SK-N-SH (cell line): Measurements from ENCODE around the gene HIBADH. TPM values are rescaled to one million over a fixed set of nuclear protein-coding genes. Genes with fewer than 3 reads are reported as not detected.

Experiments
- CTCF ChIA-PET: fragments of 300-600, 350-600 bp; formaldehyde crosslinking; extraction: SDS; loops from one replicate; lab custom pipeline; 2021; lab: Yijun Ruan, JAX
- POLR2A ChIA-PET: fragments of 350-600 bp; sonication (Branson Sonifier 250); formaldehyde crosslinking; extraction: SDS; loops from one replicate; lab custom pipeline; 2020; ENCODE audit warnings: antibody characterized with exemption, inconsistent platforms; lab: Yijun Ruan, JAX
- DNase-seq: peaks from one replicate; pipeline ENCODE4 v3.0.0; 2012
- H2AFZ ChIP-seq: fragments of 200-600 bp; sonication (generic); 2 replicates; pipeline ENCODE4 v1.8.1; 2016; ENCODE audit warnings: antibody characterized with exemption, mild to moderate bottlenecking, low read depth
- H3F3A ChIP-seq: fragments of 200-600 bp; sonication (generic); replicated peaks from 2 replicates; pipeline ENCODE3; 2016; ENCODE audit warnings: antibody characterized with exemption, mild to moderate bottlenecking; ENCODE audit not compliant: insufficient read depth
- H3K27ac ChIP-seq, 2 experiments: fragments of 200-500 bp in 1 of 2; fragments of 200-600 bp in 1 of 2; sonication (Bioruptor generic) in 1 of 2; sonication (generic), shearing (Covaris generic) in 1 of 2; 2 replicates each; pipeline versions ENCODE4 v1.5.1 to v1.6.1; 2014 to 2016; ENCODE audit warnings: low read depth in 2 of 2, inconsistent platforms in 1 of 2, low read length in 1 of 2, mild to moderate bottlenecking in 1 of 2, mixed read lengths in 1 of 2
- H3K27me3 ChIP-seq: fragments of 200-600 bp; sonication (generic), shearing (Covaris generic); 2 replicates; pipeline ENCODE4 v1.6.1; 2016; ENCODE audit warnings: mixed run types; ENCODE audit not compliant: insufficient read depth
- H3K36me3 ChIP-seq, 2 experiments: fragments of 200-500 bp in 1 of 2; fragments of 200-600 bp in 1 of 2; sonication (Bioruptor generic) in 1 of 2; sonication (generic) in 1 of 2; replicated peaks in 1 of 2; 2 replicates each; pipeline versions ENCODE3 to v1.5.1; 2014 to 2016; ENCODE audit warnings: low read length in 1 of 2, mild to moderate bottlenecking in 1 of 2; ENCODE audit not compliant: insufficient read depth in 2 of 2, control insufficient read depth in 1 of 2
- H3K4me1 ChIP-seq, 2 experiments: fragments of 200-500 bp in 1 of 2; fragments of 200-600 bp in 1 of 2; sonication (Bioruptor generic) in 1 of 2; sonication (generic), shearing (Covaris generic) in 1 of 2; 2 replicates each; pipeline versions ENCODE4 v1.5.1 to v1.6.1; 2014 to 2016; ENCODE audit warnings: low read depth in 1 of 2, low read length in 1 of 2, mixed run types in 1 of 2; ENCODE audit not compliant: insufficient read depth in 2 of 2, control insufficient read depth in 1 of 2
- H3K4me2 ChIP-seq: fragments of 200-600 bp; sonication (generic), shearing (Covaris generic); 2 replicates; pipeline ENCODE4 v1.6.1; 2017; ENCODE audit warnings: mixed run types
- H3K4me3 ChIP-seq, 2 experiments: fragments of 200-500 bp in 1 of 2; fragments of 200-600 bp in 1 of 2; sonication (Bioruptor generic) in 1 of 2; sonication (generic), shearing (Covaris generic) in 1 of 2; 2 replicates each; pipeline versions ENCODE4 v1.5.1 to v1.8.1; 2014 to 2016; ENCODE audit warnings: low read depth in 2 of 2, inconsistent platforms in 1 of 2, low read length in 1 of 2, mild to moderate bottlenecking in 1 of 2, mixed read lengths in 1 of 2, moderate library complexity in 1 of 2
- H3K79me2 ChIP-seq: fragments of 200-600 bp; sonication (generic); 2 replicates; pipeline ENCODE4 v1.8.1; 2017; ENCODE audit warnings: mild to moderate bottlenecking; ENCODE audit not compliant: insufficient read depth
- H3K9ac ChIP-seq: fragments of 200-600 bp; sonication (generic); 2 replicates; pipeline ENCODE4 v1.6.1; 2017; ENCODE audit warnings: mixed run types
- H3K9me2 ChIP-seq: fragments of 200-600 bp; sonication (generic); 2 replicates; pipeline ENCODE4 v1.6.1; 2017; ENCODE audit warnings: mixed run types
- H3K9me3 ChIP-seq: fragments of 200-600 bp; sonication (generic); 2 replicates; pipeline ENCODE4 v1.6.1; 2017; ENCODE audit warnings: mixed run types, mild to moderate bottlenecking, moderate library complexity
- H4K20me1 ChIP-seq: fragments of 200-600 bp; sonication (generic); 2 replicates; pipeline ENCODE4 v1.6.1; 2017; ENCODE audit warnings: mild to moderate bottlenecking, mixed run types; ENCODE audit not compliant: insufficient read depth
- CTCF ChIP-seq: fragments of 200-600 bp; sonication (generic); IDR thresholded peaks from 2 replicates; pipeline ENCODE4 v1.6.1; 2017; ENCODE audit warnings: antibody characterized with exemption, mild to moderate bottlenecking, moderate library complexity
- EZH2phosphoT487 ChIP-seq: fragments of 200-600 bp; sonication (generic); IDR thresholded peaks from 2 replicates; pipeline ENCODE4 v1.6.1; 2017; ENCODE audit warnings: low read depth, mixed run types, mild to moderate bottlenecking, antibody characterized with exemption, moderate library complexity, borderline replicate concordance
- FOSL2 ChIP-seq: IDR thresholded peaks from 2 replicates; pipeline ENCODE4 v1.4.0; 2012; ENCODE audit warnings: low read depth, mild to moderate bottlenecking, moderate library complexity, borderline replicate concordance
- FOXJ3 ChIP-seq: sonication (generic); formaldehyde crosslinking; IDR thresholded peaks from 2 replicates; pipeline ENCODE4 v1.5.1; 2020; ENCODE audit warnings: mild to moderate bottlenecking, missing genetic modification reagents
- FOXM1 ChIP-seq: IDR thresholded peaks from 2 replicates; pipeline ENCODE4 v1.4.0; 2012; ENCODE audit warnings: low read depth, mild to moderate bottlenecking
- GABPA ChIP-seq: IDR thresholded peaks from 2 replicates; pipeline ENCODE4 v1.4.0; 2012; ENCODE audit warnings: low read depth, mild to moderate bottlenecking
- GATA2 ChIP-seq: sonication (generic); formaldehyde crosslinking; IDR thresholded peaks from 2 replicates; pipeline ENCODE4 v1.5.0; 2020; ENCODE audit warnings: mild to moderate bottlenecking, missing genetic modification reagents
- IRF3 ChIP-seq: fragments of 150-350 bp; IDR thresholded peaks from 2 replicates; pipeline ENCODE4 v1.6.1; 2016; ENCODE audit warnings: mild to moderate bottlenecking, low read depth, low read length
- MAX ChIP-seq: IDR thresholded peaks from 2 replicates; pipeline ENCODE4 v1.4.0; 2012; ENCODE audit warnings: low read depth
- NFIC ChIP-seq: IDR thresholded peaks from 2 replicates; pipeline ENCODE4 v1.4.0; 2012; ENCODE audit warnings: borderline replicate concordance
- NRF1 ChIP-seq: IDR thresholded peaks from 2 replicates; pipeline ENCODE4 v1.6.1; 2012; ENCODE audit warnings: low read depth, mild to moderate bottlenecking, low read length
- PBX3 ChIP-seq: IDR thresholded peaks from 2 replicates; pipeline ENCODE4; 2012
- REST ChIP-seq: IDR thresholded peaks from 2 replicates; pipeline ENCODE4 v1.6.1; 2012; ENCODE audit warnings: mild to moderate bottlenecking, low read depth, low read length, moderate library complexity
- RFX5 ChIP-seq: IDR thresholded peaks from 2 replicates; pipeline ENCODE4 v1.6.1; 2012; ENCODE audit warnings: mild to moderate bottlenecking, improper control_type of control experiment, low read length
- TAF1 ChIP-seq: IDR thresholded peaks from 2 replicates; pipeline ENCODE4 v1.6.1; 2012; ENCODE audit warnings: low read depth, mild to moderate bottlenecking, low read length, moderate library complexity, borderline replicate concordance
- TEAD4 ChIP-seq: IDR thresholded peaks from 2 replicates; pipeline ENCODE4 v1.4.0; 2012; ENCODE audit warnings: mild to moderate bottlenecking, borderline replicate concordance; ENCODE audit not compliant: insufficient read depth
- USF2 ChIP-seq: fragments of 150-350 bp; IDR thresholded peaks from 2 replicates; pipeline ENCODE4 v1.6.1; 2017; ENCODE audit warnings: antibody characterized with exemption, low read length, low read depth, borderline replicate concordance
- WGBS: methylation state at CpG from one replicate; pipeline ENCODE4 v1.1.6; 2017; ENCODE audit warnings: low lambda C conversion rate; 5-methylcytosine and 5-hydroxymethylcytosine counted together
- polyA plus RNA-seq, 3 experiments: library from polyadenylated mRNA; depleted of rRNA; stranded (reverse); fragments of >200 nt; gene quantifications; 2 replicates each; pipeline ENCODE4 v1.2.3, GENCODE V29; 2012

Gene HIBADH
- polyA plus RNA-seq, 1 of the 3 experiments (the other 2 are of a cell fraction): 71.8 TPM

GRCh38 chr7:27708485-27708884 is 45.8 kb upstream of the HIBADH start:
- TF ChIP-seq EZH2phosphoT487: no peak
- no peak for TF ChIP-seq NFIC
- no peak for TF ChIP-seq TEAD4
- no peak for TF ChIP-seq FOXJ3 (CRISPR knock-in tag)
- H3K27me3 ChIP-seq: no peaks in the 10 kb centered on the region
- H3F3A ChIP-seq: peaks cover 15% of the 10 kb centered on the region
- H3K36me3 ChIP-seq: no peaks in the 10 kb centered on the region
- peaks cover 4 to 7% of the 10 kb centered on the region in 2 experiments; a peak in 3 of 4 replicates for H3K4me1 ChIP-seq
- H3K9me3 ChIP-seq: 0 out of 2 replicates have a peak, but pooled peaks cover 4% of the 10 kb centered on the region
- peak overlapping the region in 1 of 2 experiments; percentile 83; a peak in 2 of 4 replicates for H3K27ac ChIP-seq
- POLR2A ChIA-PET: interaction anchor here (0.8 kb wide), 1 partner anchor 45 kb away, joined by 3 read pairs; no protein-coding TSS in a partner anchor
- H3K79me2 ChIP-seq: no peaks in the 10 kb centered on the region
- no peak for DNase-seq
- 97% methylated on average over 6 of the region's 6 CpGs for WGBS
- CTCF ChIA-PET: interaction anchor here (1.6 to 2.1 kb wide), 2 partner anchors 14 to 388 kb away, joined by 4 to 7 read pairs; no protein-coding TSS in a partner anchor
- no peaks in the 10 kb centered on the region for H4K20me1 ChIP-seq
- no peak overlapping the region for H3K4me3 ChIP-seq
- H3K9me2 ChIP-seq: no peaks in the 10 kb centered on the region
- no peak overlapping the region for H2AFZ ChIP-seq
- no peak overlapping the region for H3K9ac ChIP-seq
- no peak overlapping the region for H3K4me2 ChIP-seq

GRCh38 chr7:27705200-27705594 is 42.5 kb upstream of the HIBADH start:
- no peak overlapping the region for H3K4me2 ChIP-seq
- no peak overlapping the region for H3K27ac ChIP-seq
- ChIA-PET POLR2A (no interaction called here), CTCF (interaction anchor here (0.8 to 1.8 kb wide), 4 partner anchors 10 to 18 kb away, joined by 3 to 7 read pairs (median 4); no protein-coding TSS in a partner anchor)
- H3K27me3 ChIP-seq: no peaks in the 10 kb centered on the region
- no peaks in the 10 kb centered on the region for H4K20me1 ChIP-seq
- peaks cover 4 to 7% of the 10 kb centered on the region in 2 experiments; a peak in 3 of 4 replicates for H3K4me1 ChIP-seq
- H2AFZ ChIP-seq: peak overlapping the region; percentile 12; the same call in 1 of the 2 replicates
- H3K4me3 ChIP-seq: no peak overlapping the region
- H3K9me2 ChIP-seq: no peaks in the 10 kb centered on the region
- WGBS: 96% methylated on average over 2 of the region's 2 CpGs
- no peak for DNase-seq
- 0 out of 2 replicates have a peak, but pooled peaks cover 4% of the 10 kb centered on the region for H3K9me3 ChIP-seq
- no peak overlapping the region for H3K9ac ChIP-seq
- peaks cover 7% of the 10 kb centered on the region for H3F3A ChIP-seq
- no peaks in the 10 kb centered on the region for H3K79me2 ChIP-seq
- no peaks in the 10 kb centered on the region for H3K36me3 ChIP-seq
- TF ChIP-seq PBX3 (no peak), GATA2 (CRISPR knock-in tag) (no peak), FOXJ3 (CRISPR knock-in tag) (no peak), EZH2phosphoT487 (no peak), IRF3 (no peak), CTCF (no peak), NFIC (no peak), GABPA (no peak), REST (no peak), NRF1 (no peak), USF2 (no peak), FOSL2 (no peak), RFX5 (no peak), MAX (no peak), FOXM1 (no peak), TAF1 (no peak)
